Measurements from ENCODE around the gene CYP27B1. TPM values are rescaled to one million over a fixed set of nuclear protein-coding genes. Genes with fewer than 3 reads are reported as not detected.

The CYP27B1 gene
- total and polyA plus RNA-seq, 10 of the 15 experiments (the other 5 are each of a cell fraction or from before 2014, with no cell fraction given), result 0.10 to 2.7 (median 1.1) TPM

- 0 out of 2 replicates have a peak overlapping the region, but pooled peaks have one; percentile 68 for H3K4me3 ChIP-seq
- H4K20me1 ChIP-seq (ENCODE audit: control insufficient read depth, insufficient read depth), result no peaks in the 10 kb centered on the region
- ChIA-PET CTCF (interaction anchor here (0.6 to 4.7 kb wide), 3 partner anchors 14 to 30 kb away, joined by 3 to 62 read pairs (median 3); partner anchors contain the start of gene CYP27B1), RAD21 (ENCODE audit: unreplicated experiment) (no interaction called here), POLR2A (interaction anchor here (0.7 to 1.2 kb wide), 2 partner anchors 9 to 147 kb away, joined by 3 to 5 read pairs; partner anchors contain the start of gene TSPAN31), SMC1A (ENCODE audit: uncharacterized antibody, unreplicated experiment) (interaction anchor here (1.4 kb wide), 1 partner anchor 12 kb away, joined by 5 read pairs; no protein-coding TSS in a partner anchor)
- FAIRE-seq, result no peak
- no peak overlapping the region; the same call in 1 of the 2 replicates for H3K9ac ChIP-seq (ENCODE audit: control insufficient read depth, insufficient read depth, low read length)
- H3K27ac ChIP-seq (ENCODE audit: control insufficient read depth, insufficient read depth), result no peak overlapping the region
- in situ Hi-C loops (cut with MboI), result no loop called here
- no peak for ATAC-seq
- peaks cover 30% of the 10 kb centered on the region for H3K79me2 ChIP-seq (ENCODE audit: control insufficient read depth, insufficient read depth, low read length)
- H3K4me2 ChIP-seq (ENCODE audit: control insufficient read depth, insufficient read depth), result peak overlapping the region; percentile 61; the same call in 1 of the 2 replicates
- no TSS peak for BruUV-seq (replicated peaks)
- peak overlapping the region; percentile 42 for H2AFZ ChIP-seq (ENCODE audit: control insufficient read depth, low read depth, low read length)
- TF ChIP-seq RFX5 (IDR thresholded peaks at IDR 0.05; ENCODE audit: low read depth, low read length) (no peak), BRCA1 (IDR thresholded peaks at IDR 0.05; ENCODE audit: low read depth, low read length) (no peak), NFYB (IDR thresholded peaks at IDR 0.05; ENCODE audit: insufficient read depth, low read depth, low read length) (no peak), MYB (IDR thresholded peaks at IDR 0.05; ENCODE audit: borderline replicate concordance, low read depth, low read length) (no peak), TCF7 (IDR thresholded peaks at IDR 0.05; ENCODE audit: borderline replicate concordance) (no peak), PAX5 (IDR thresholded peaks at IDR 0.05; ENCODE audit: borderline replicate concordance, low read depth, low read length) (no peak), RUNX3 (IDR thresholded peaks at IDR 0.05; ENCODE audit: low read length) (no peak), SMARCA5 (IDR thresholded peaks at IDR 0.05) (no peak), MXI1 (IDR thresholded peaks at IDR 0.05; ENCODE audit: low read depth, low read length) (no peak), EED (IDR thresholded peaks at IDR 0.05; ENCODE audit: low read depth) (no peak), SIN3A (IDR thresholded peaks at IDR 0.05; ENCODE audit: low read depth, low read length) (no peak), KAT2A (conservative IDR thresholded peaks at IDR 0.05; ENCODE audit: control insufficient read depth, low read depth, low read length) (no peak), PBX3 (IDR thresholded peaks at IDR 0.05; ENCODE audit: insufficient replicate concordance, low read depth, low read length) (no peak), NFXL1 (IDR thresholded peaks at IDR 0.05; ENCODE audit: borderline replicate concordance) (no peak), HCFC1 (IDR thresholded peaks at IDR 0.05; ENCODE audit: low read length) (no peak), CHD4 (IDR thresholded peaks at IDR 0.05) (no peak), SPI1 (IDR thresholded peaks at IDR 0.05; ENCODE audit: borderline replicate concordance, insufficient read depth, low read depth, low read length) (no peak)
- TF ChIP-seq, protein P1, sequence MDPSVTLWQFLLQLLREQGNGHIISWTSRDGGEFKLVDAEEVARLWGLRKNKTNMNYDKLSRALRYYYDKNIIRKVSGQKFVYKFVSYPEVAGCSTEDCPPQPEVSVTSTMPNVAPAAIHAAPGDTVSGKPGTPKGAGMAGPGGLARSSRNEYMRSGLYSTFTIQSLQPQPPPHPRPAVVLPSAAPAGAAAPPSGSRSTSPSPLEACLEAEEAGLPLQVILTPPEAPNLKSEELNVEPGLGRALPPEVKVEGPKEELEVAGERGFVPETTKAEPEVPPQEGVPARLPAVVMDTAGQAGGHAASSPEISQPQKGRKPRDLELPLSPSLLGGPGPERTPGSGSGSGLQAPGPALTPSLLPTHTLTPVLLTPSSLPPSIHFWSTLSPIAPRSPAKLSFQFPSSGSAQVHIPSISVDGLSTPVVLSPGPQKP (IDR thresholded peaks at IDR 0.05; ENCODE audit: low read depth, low read length), result no peak
- TF ChIP-seq, protein P2, sequence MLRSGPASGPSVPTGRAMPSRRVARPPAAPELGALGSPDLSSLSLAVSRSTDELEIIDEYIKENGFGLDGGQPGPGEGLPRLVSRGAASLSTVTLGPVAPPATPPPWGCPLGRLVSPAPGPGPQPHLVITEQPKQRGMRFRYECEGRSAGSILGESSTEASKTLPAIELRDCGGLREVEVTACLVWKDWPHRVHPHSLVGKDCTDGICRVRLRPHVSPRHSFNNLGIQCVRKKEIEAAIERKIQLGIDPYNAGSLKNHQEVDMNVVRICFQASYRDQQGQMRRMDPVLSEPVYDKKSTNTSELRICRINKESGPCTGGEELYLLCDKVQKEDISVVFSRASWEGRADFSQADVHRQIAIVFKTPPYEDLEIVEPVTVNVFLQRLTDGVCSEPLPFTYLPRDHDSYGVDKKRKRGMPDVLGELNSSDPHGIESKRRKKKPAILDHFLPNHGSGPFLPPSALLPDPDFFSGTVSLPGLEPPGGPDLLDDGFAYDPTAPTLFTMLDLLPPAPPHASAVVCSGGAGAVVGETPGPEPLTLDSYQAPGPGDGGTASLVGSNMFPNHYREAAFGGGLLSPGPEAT (IDR thresholded peaks at IDR 0.05; ENCODE audit: low read depth), result no peak
- H3K36me3 ChIP-seq (ENCODE audit: control insufficient read depth in 2 of 2, insufficient read depth in 2 of 2, low read length in 1 of 2), result peaks cover 3 to 5% of the 10 kb centered on the region in 2 experiments; a peak in 3 of 4 replicates
- intact Hi-C loops (cut with micrococcal nuclease; ENCODE audit: unreplicated experiment), result loop anchor here (10.0 kb wide), 1 partner anchor 279 kb away; the partner anchor contains the start of gene ARHGAP9
- H3K4me1 ChIP-seq (ENCODE audit: control insufficient read depth, insufficient read depth, low read length), result peaks cover 27% of the 10 kb centered on the region
- no peaks in the 10 kb centered on the region; the same call in 2 of the 3 replicates for H3K9me3 ChIP-seq (replicated peaks; ENCODE audit: control insufficient read depth, insufficient read depth, low read length)
- no peak for DNase-seq (ENCODE audit: low read depth, low spot score)
- WGBS (ENCODE audit: insufficient coverage, insufficient replicate concordance, low lambda C conversion rate, missing lambda C conversion rate), result 45% methylated on average over 1 of the region's 1 CpG
- H3K27me3 ChIP-seq (replicated peaks in 1 of 2; ENCODE audit: control insufficient read depth in 2 of 2, insufficient read depth in 2 of 2, low read length in 1 of 2), result no peaks in the 10 kb centered on the region
Observed at GRCh38 chr12:57753756-57754337, 13.0 kb downstream of the CYP27B1 start.

All from GM12878 (cell line).